ENCODE measurements around the gene GNAI1. TPM values are rescaled to one million over a fixed set of nuclear protein-coding genes. Genes with fewer than 3 reads are reported as not detected.

The GNAI1 gene
- total and polyA plus RNA-seq, 11 donors = 4.6 to 26.1 (median 14.1) TPM

DNA sequence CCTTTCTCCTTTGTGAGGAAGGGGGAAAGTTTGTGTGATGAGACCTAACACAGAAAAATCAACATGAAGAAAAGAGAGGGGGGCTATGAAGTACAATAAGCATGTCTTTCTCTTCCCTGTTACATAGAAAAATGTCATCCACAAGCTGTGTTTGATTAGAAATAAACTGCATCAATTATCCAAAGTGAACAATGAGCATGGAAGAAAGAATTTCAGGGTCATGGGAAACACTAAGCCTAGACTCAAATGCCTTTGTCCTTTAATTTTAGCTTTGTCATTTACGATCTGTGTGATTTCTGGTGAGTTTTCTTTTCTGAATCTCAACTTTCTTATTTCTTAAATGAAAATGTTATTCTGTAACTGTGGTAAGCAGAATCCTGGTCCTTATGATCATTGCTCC, 121.0 kb downstream of the GNAI1 start:
- WGBS, 4 donors = 73 to 92% (median 82%) methylated on average over 1 of the region's 1 CpG
- no peak for TF ChIP-seq POLR2A (IDR thresholded peaks at IDR 0.05)
- TF ChIP-seq, protein P1, sequence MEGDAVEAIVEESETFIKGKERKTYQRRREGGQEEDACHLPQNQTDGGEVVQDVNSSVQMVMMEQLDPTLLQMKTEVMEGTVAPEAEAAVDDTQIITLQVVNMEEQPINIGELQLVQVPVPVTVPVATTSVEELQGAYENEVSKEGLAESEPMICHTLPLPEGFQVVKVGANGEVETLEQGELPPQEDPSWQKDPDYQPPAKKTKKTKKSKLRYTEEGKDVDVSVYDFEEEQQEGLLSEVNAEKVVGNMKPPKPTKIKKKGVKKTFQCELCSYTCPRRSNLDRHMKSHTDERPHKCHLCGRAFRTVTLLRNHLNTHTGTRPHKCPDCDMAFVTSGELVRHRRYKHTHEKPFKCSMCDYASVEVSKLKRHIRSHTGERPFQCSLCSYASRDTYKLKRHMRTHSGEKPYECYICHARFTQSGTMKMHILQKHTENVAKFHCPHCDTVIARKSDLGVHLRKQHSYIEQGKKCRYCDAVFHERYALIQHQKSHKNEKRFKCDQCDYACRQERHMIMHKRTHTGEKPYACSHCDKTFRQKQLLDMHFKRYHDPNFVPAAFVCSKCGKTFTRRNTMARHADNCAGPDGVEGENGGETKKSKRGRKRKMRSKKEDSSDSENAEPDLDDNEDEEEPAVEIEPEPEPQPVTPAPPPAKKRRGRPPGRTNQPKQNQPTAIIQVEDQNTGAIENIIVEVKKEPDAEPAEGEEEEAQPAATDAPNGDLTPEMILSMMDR (IDR thresholded peaks at IDR 0.05) = no peak
- intact Hi-C loops (cut with DNase I) = loop anchor here in 1 of 10 donors (10.0 kb wide), 1 partner anchor 59 kb away; no protein-coding TSS in a partner anchor
- H3K27ac ChIP-seq = no peak overlapping the region
- H3K4me3 ChIP-seq = no peak overlapping the region
- ATAC-seq (no peak), DNase-seq (no peak)
- no peaks in the 10 kb centered on the region for H3K9me3 ChIP-seq
- H3K4me1 ChIP-seq = no peaks in the 10 kb centered on the region
- H3K27me3 ChIP-seq = no peaks in the 10 kb centered on the region
- H3K36me3 ChIP-seq = no peaks in the 10 kb centered on the region

DNA sequence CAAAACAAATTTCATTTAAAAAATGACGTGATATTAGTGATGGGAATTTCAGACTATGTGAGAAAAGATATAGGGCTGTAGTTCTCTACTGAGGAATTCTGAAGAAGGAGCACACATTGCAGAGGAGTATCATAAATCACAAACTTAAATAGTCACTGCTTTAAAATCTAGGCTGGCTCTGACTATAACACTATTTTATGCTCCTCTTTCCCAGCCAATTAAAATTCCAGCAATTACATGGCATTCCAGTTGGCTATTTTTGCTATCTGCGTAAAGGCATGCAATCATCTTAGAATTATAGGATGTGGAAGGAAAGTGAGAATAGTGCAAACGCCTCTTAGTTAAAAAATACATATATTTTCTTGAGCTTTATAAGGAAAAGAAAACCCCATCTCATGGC, 123.1 kb downstream of the GNAI1 start:
- Histone ChIP-seq H3K4me1 (no peaks in the 10 kb centered on the region), H3K27ac (no peak overlapping the region), H3K4me3 (no peak overlapping the region), H3K9me3 (no peaks in the 10 kb centered on the region), H3K36me3 (no peaks in the 10 kb centered on the region), H3K27me3 (no peaks in the 10 kb centered on the region)
- ATAC-seq (no peak), DNase-seq (no peak)
- intact Hi-C loops (cut with DNase I) = loop anchor here in 1 of 10 donors (10.0 kb wide), 1 partner anchor 57 kb away; no protein-coding TSS in a partner anchor
- 70 to 81% (median 75%) methylated on average over 3 of the region's 3 CpGs for WGBS, 4 donors
- TF ChIP-seq, protein P1 (IDR thresholded peaks at IDR 0.05) = no peak
- TF ChIP-seq POLR2A (IDR thresholded peaks at IDR 0.05) = no peak

DNA sequence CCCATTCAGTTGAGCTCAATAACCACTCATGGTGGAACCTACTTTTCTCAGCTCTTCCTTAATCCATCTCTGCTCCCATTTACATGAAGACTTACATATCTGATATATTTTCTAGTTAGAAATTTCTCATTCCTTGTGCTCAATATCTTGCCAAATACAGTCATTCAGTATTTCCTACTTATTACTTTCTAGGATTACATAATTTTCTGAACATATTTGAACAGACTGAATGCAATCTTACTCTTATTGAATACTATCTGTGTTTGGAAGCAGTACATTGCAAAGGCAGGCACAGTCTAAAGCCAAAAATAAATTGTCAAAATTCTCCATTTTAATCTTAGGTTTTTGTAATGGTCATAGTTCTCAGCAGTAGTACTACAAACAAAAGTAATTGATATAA, 126.0 kb downstream of the GNAI1 start:
- TF ChIP-seq POLR2A (IDR thresholded peaks at IDR 0.05) = no peak
- TF ChIP-seq, protein P1 (IDR thresholded peaks at IDR 0.05) = no peak
- Histone ChIP-seq H3K27me3 (no peaks in the 10 kb centered on the region), H3K36me3 (no peaks in the 10 kb centered on the region), H3K27ac (no peak overlapping the region), H3K9me3 (no peaks in the 10 kb centered on the region), H3K4me1 (no peaks in the 10 kb centered on the region), H3K4me3 (no peak overlapping the region)
- DNase-seq (no peak), ATAC-seq (no peak)
- intact Hi-C loops (cut with DNase I) = no loop called here

DNA sequence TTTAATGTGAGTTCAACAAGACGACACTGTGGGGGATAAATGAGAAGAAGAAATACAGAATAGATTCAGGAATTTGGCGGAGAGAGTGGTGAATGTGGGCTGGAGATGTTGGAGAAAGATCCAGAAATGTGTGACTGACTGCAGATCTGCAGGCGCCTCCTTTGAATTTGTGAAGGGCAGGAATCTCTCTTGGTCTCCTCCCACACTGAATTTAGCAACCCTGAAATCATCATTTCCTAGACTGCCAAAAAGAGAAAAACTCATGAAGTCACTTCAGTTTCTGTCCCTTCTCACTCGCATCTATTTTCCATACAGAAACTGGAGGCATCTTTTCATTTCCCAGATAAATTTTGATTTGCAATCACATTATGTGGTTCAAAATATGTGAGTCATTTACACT, 128.7 kb downstream of the GNAI1 start:
- no peak for TF ChIP-seq POLR2A (IDR thresholded peaks at IDR 0.05)
- TF ChIP-seq, protein P1 (IDR thresholded peaks at IDR 0.05) = no peak
- no peak for DNase-seq
- Histone ChIP-seq H3K27me3 (no peaks in the 10 kb centered on the region), H3K4me1 (no peaks in the 10 kb centered on the region), H3K27ac (no peak overlapping the region), H3K9me3 (no peaks in the 10 kb centered on the region), H3K36me3 (no peaks in the 10 kb centered on the region), H3K4me3 (peak overlapping the region in 1 of 12 donors; percentile 30)
- 64 to 71% (median 68%) methylated on average over 4 of the region's 4 CpGs for WGBS, 4 donors
- peak in 2 of 4 donors; percentile 34 to 37 for ATAC-seq
- intact Hi-C loops (cut with DNase I) = no loop called here
